RWPE2 (cell line): Measurements from ENCODE around the gene STXBP4.

Source experiments
- ATAC-seq: fragments of 200-7000 bp; cut with Tn5 transposase; 3 replicates; pipeline ENCODE4 v1.9.1; 2021; ENCODE audit warnings: low read depth
- DNase-seq: peaks from one replicate; pipeline ENCODE4 v3.0.0-alpha.2; 2020; ENCODE audit warnings: low spot score
- H3K27ac ChIP-seq: fragments of 450-650 bp; 2 replicates; pipeline ENCODE4 v1.5.1; 2017; ENCODE audit warnings: mild to moderate bottlenecking; ENCODE audit not compliant: poor library complexity, severe bottlenecking
- H3K27me3 ChIP-seq: fragments of 250-450 bp; sonication (Bioruptor Pico); 2 replicates; pipeline ENCODE4 v1.5.1; 2021; ENCODE audit warnings: mild to moderate bottlenecking, moderate library complexity; ENCODE audit not compliant: insufficient read depth, poor library complexity, severe bottlenecking
- H3K36me3 ChIP-seq: fragments of 250-450 bp; sonication (Bioruptor Pico); 2 replicates; pipeline ENCODE4 v1.5.1; 2020; ENCODE audit warnings: low read depth, mild to moderate bottlenecking, moderate library complexity
- H3K4me1 ChIP-seq: fragments of 250-450 bp; sonication (Bioruptor Pico); 2 replicates; pipeline ENCODE4 v1.5.1; 2021; ENCODE audit warnings: mild to moderate bottlenecking, moderate library complexity; ENCODE audit not compliant: insufficient read depth, poor library complexity, severe bottlenecking
- H3K4me3 ChIP-seq: fragments of 250-450 bp; sonication (Bioruptor Pico); 2 replicates; pipeline ENCODE4 v1.5.1; 2021; ENCODE audit warnings: mild to moderate bottlenecking, moderate library complexity; ENCODE audit not compliant: severe bottlenecking
- H3K9me3 ChIP-seq: fragments of 250-450 bp; sonication (Bioruptor Pico); 2 replicates; pipeline ENCODE4 v1.5.1; 2021; ENCODE audit warnings: mild to moderate bottlenecking, moderate library complexity; ENCODE audit not compliant: severe bottlenecking
- TF ChIP-seq, protein P1 (sequence below): fragments of 450-650 bp; IDR thresholded peaks from one replicate; pipeline ENCODE4 v1.5.1; 2017; ENCODE audit warnings: mild to moderate bottlenecking, moderate library complexity; ENCODE audit not compliant: poor library complexity, severe bottlenecking

The STXBP4 gene, protein sequence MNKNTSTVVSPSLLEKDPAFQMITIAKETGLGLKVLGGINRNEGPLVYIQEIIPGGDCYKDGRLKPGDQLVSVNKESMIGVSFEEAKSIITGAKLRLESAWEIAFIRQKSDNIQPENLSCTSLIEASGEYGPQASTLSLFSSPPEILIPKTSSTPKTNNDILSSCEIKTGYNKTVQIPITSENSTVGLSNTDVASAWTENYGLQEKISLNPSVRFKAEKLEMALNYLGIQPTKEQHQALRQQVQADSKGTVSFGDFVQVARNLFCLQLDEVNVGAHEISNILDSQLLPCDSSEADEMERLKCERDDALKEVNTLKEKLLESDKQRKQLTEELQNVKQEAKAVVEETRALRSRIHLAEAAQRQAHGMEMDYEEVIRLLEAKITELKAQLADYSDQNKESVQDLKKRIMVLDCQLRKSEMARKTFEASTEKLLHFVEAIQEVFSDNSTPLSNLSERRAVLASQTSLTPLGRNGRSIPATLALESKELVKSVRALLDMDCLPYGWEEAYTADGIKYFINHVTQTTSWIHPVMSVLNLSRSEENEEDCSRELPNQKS

DNA sequence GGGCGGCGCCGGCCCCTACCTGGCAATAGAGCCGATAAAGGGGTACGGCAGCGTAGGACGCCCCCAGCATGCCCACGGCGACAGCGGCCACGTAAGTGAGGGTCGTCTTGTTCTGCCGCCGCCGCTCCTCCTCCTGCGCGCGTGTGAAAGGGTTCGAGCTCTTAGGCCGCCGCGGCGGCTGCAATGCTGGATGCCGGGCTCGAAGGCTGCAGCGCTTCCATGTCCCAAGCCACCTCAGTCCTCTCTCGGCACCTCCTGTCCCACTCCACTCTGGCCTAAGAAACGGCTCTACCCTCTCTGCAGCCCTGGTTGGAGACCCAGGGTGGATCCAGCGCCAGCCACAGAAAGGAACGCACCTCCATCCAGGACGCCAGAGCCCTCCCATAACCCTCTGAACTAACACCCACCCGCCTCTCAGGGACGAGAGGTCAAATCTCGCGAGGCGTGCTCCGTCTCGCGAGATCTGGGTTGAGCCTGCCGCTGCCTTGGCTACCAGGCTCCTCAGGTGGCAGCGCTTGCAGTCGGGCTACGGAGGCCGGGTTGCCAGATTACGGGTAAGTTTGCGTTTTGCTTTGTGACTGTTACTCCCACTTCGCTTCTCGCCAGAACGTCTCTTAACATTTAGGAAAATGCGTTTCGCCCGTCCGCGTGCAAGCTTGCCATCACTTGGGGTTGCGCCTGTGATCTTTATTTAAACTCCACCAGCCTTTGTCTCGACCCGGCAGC lies at the start of gene STXBP4, which contains the start of gene COX11:
Gene STXBP4, plus strand, starts transcription at position 504 of the 726 bp plus-strand sequence. CDS start 17,455 bp downstream, outside the sequence.
Gene COX11, minus strand, starts transcription at position 393 of the 726 bp plus-strand sequence. Its CDS starts 8 bp downstream, at position 385.
- Histone ChIP-seq H3K27ac (peak within 1 kb of the TSS; percentile 34), H3K36me3 (peaks cover 27% of the 10 kb centered on the region), H3K9me3 (no peaks in the 10 kb centered on the region), H3K27me3 (no peaks in the 10 kb centered on the region), H3K4me1 (no peaks in the 10 kb centered on the region), H3K4me3 (peak within 1 kb of the TSS; percentile 86)
- TF ChIP-seq, protein P1, sequence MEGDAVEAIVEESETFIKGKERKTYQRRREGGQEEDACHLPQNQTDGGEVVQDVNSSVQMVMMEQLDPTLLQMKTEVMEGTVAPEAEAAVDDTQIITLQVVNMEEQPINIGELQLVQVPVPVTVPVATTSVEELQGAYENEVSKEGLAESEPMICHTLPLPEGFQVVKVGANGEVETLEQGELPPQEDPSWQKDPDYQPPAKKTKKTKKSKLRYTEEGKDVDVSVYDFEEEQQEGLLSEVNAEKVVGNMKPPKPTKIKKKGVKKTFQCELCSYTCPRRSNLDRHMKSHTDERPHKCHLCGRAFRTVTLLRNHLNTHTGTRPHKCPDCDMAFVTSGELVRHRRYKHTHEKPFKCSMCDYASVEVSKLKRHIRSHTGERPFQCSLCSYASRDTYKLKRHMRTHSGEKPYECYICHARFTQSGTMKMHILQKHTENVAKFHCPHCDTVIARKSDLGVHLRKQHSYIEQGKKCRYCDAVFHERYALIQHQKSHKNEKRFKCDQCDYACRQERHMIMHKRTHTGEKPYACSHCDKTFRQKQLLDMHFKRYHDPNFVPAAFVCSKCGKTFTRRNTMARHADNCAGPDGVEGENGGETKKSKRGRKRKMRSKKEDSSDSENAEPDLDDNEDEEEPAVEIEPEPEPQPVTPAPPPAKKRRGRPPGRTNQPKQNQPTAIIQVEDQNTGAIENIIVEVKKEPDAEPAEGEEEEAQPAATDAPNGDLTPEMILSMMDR, result peak; percentile 64
- DNase-seq (peak; percentile 93), ATAC-seq (peak; percentile 92)

GRCh38 chr17:54919425-54919824 lies 49.1 kb upstream of the STXBP4 start:
- Histone ChIP-seq H3K9me3 (peaks cover 10% of the 10 kb centered on the region), H3K4me3 (no peak overlapping the region), H3K4me1 (no peaks in the 10 kb centered on the region), H3K27me3 (no peaks in the 10 kb centered on the region), H3K27ac (no peak overlapping the region), H3K36me3 (peaks cover 90% of the 10 kb centered on the region)
- TF ChIP-seq, protein P1, result no peak
- DNase-seq, result no peak
- no peak for ATAC-seq

- no peak for ATAC-seq
- Histone ChIP-seq H3K36me3 (peaks cover 90% of the 10 kb centered on the region), H3K27ac (no peak overlapping the region)
These were observed 47.7 kb upstream of the STXBP4 start for GRCh38 chr17:54920819-54921218.

GRCh38 chr17:54924405-54924804 lies 44.2 kb upstream of the STXBP4 start:
- peaks cover 84% of the 10 kb centered on the region for H3K36me3 ChIP-seq
- TF ChIP-seq, protein P1, result no peak
- H3K27ac ChIP-seq, result no peak overlapping the region
- H3K9me3 ChIP-seq, result no peaks in the 10 kb centered on the region
- no peak for ATAC-seq
- H3K4me1 ChIP-seq, result no peaks in the 10 kb centered on the region
- no peak overlapping the region for H3K4me3 ChIP-seq
- no peaks in the 10 kb centered on the region for H3K27me3 ChIP-seq
- DNase-seq, result no peak

More at GRCh38 chr17:54920819-54921218, 47.7 kb upstream of the STXBP4 start:
- no peaks in the 10 kb centered on the region for H3K4me1 ChIP-seq
- H3K4me3 ChIP-seq, result no peak overlapping the region
- H3K27me3 ChIP-seq, result no peaks in the 10 kb centered on the region
- H3K9me3 ChIP-seq, result peaks cover 10% of the 10 kb centered on the region
- TF ChIP-seq, protein P1, result no peak
- no peak for DNase-seq
